ENCODE data around the gene HYAL3. TPM values are rescaled to one million over a fixed set of nuclear protein-coding genes. Genes with fewer than 3 reads are reported as not detected.

The HYAL3 gene
- total and polyA plus RNA-seq, 10 of the 15 experiments (the other 5 are each of a cell fraction or from before 2014, with no cell fraction given), result 0.37 to 4.2 (median 2.8) TPM

DNA sequence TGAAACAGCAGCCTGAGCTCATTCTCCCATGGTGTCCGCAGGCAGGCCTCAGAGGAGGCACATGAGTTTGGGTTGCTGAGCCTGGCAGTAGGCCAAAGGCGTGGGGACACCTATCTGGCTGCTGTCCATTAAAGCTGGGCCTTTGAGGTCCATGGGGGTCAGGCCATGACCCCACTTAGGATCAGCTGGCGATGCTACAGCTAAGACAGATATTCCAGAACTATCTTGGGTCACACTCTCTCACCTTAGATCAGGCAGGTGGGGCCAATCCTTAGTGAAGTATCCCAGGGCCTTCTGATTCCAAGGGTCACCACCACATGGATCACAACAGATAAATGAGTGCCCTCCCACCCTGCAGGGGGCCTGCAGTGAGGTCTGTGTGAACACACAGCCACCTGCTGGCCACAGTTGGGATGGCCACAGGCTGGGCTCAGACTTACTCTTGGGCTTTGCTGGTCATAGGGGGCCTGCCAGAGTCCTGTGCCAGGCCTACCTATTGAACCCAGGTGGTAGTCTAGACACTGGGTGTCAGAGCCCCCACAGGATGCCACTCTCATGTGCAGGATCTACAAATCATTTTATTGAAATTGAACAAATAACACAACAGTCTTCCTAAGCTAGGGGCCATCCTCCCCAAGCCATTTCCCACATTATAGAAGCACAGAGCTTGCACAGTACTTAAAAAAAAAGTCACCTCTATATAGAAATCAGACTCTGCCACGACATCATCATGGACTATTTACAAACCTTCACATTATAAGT is 25.3 kb upstream of the HYAL3 start (continued):
- TF ChIP-seq, protein P1, sequence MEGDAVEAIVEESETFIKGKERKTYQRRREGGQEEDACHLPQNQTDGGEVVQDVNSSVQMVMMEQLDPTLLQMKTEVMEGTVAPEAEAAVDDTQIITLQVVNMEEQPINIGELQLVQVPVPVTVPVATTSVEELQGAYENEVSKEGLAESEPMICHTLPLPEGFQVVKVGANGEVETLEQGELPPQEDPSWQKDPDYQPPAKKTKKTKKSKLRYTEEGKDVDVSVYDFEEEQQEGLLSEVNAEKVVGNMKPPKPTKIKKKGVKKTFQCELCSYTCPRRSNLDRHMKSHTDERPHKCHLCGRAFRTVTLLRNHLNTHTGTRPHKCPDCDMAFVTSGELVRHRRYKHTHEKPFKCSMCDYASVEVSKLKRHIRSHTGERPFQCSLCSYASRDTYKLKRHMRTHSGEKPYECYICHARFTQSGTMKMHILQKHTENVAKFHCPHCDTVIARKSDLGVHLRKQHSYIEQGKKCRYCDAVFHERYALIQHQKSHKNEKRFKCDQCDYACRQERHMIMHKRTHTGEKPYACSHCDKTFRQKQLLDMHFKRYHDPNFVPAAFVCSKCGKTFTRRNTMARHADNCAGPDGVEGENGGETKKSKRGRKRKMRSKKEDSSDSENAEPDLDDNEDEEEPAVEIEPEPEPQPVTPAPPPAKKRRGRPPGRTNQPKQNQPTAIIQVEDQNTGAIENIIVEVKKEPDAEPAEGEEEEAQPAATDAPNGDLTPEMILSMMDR (IDR thresholded peaks at IDR 0.05 in 2 of 3, conservative IDR thresholded peaks at IDR 0.05 in 1 of 3; ENCODE audit: control insufficient read depth in 2 of 3, extremely low read depth in 1 of 3, insufficient read depth in 1 of 3, low read depth in 3 of 3, low read length in 3 of 3), result peak; percentile 77 to 83 (median 80)
- TF ChIP-seq IKZF1 (conservative IDR thresholded peaks at IDR 0.05), result 0 out of 2 replicates have a peak, but pooled peaks have one; percentile 21

DNA sequence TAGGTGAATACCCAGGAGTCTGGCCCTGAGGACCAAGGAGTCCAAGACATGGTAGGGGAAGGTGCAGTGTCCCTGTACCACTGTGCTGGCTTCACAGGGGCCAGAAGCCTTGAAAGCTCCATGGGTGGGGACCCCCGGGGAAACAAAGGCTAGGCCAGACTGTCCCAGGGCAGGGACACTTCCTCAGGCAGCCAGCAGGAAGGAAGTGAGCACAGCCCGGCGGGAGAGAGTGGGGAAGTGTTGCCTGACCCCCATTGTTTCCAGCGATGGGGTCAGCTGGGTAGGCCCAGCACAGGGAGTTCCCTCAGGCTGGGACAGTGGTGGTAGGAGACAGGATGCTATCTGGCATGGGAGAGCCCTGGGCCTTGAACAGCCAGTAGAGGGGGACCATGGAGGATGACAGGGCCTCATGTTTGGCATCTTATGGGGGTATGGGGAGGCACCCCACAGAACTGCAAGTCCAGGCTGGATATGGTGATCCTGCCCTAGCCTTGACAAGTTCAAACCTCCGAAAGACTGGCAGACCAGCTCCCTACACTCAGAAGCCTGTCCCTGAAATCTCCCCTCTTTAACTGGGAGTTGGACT is 24.5 kb upstream of the HYAL3 start:
- no peak for TF ChIP-seq NKRF (conservative IDR thresholded peaks at IDR 0.05)
- TF ChIP-seq PML (IDR thresholded peaks at IDR 0.05; ENCODE audit: low read length), result no peak
- TF ChIP-seq FOXK2 (IDR thresholded peaks at IDR 0.05), result no peak
- no peak for TF ChIP-seq NFYB (IDR thresholded peaks at IDR 0.05; ENCODE audit: insufficient read depth, low read depth, low read length)
- no peak for TF ChIP-seq NFXL1 (IDR thresholded peaks at IDR 0.05; ENCODE audit: borderline replicate concordance)
- TF ChIP-seq BACH1 (IDR thresholded peaks at IDR 0.05; ENCODE audit: borderline replicate concordance), result no peak
- TF ChIP-seq EGR1 (IDR thresholded peaks at IDR 0.05; ENCODE audit: borderline replicate concordance in 1 of 2, low read depth in 2 of 2, low read length in 2 of 2), result no peak
- no peak for TF ChIP-seq RELA (IDR thresholded peaks at IDR 0.05; ENCODE audit: borderline replicate concordance, partially characterized antibody)
- no peak for TF ChIP-seq WRNIP1 (IDR thresholded peaks at IDR 0.05; ENCODE audit: borderline replicate concordance, low read depth, low read length)
- TF ChIP-seq PRDM15 (CRISPR knock-in tag; IDR thresholded peaks at IDR 0.05), result no peak
- DNase-seq (ENCODE audit: low read depth, low spot score) (no peak), ATAC-seq (no peak), FAIRE-seq (no peak)
- H4K20me1 ChIP-seq (ENCODE audit: control insufficient read depth, insufficient read depth), result no peaks in the 10 kb centered on the region
- peaks cover 0 to 4% of the 10 kb centered on the region in 2 experiments; a peak in 1 of 4 replicates for H3K36me3 ChIP-seq (ENCODE audit: control insufficient read depth in 2 of 2, insufficient read depth in 2 of 2, low read length in 1 of 2)
- no TSS peak for BruUV-seq (replicated peaks)
- ChIA-PET RAD21 (ENCODE audit: unreplicated experiment) (interaction anchor here (0.7 to 2.3 kb wide), 4 partner anchors 14 to 45 kb away, joined by 3 to 6 read pairs (median 4); partner anchors contain the start of genes IFRD2 and LSMEM2), SMC1A (ENCODE audit: uncharacterized antibody, unreplicated experiment) (interaction anchor here (1.0 kb wide), 1 partner anchor 24 kb away, joined by 3 read pairs; the partner anchor contains the start of genes HYAL3 and NAA80), POLR2A (no interaction called here), CTCF (interaction anchor here (0.8 to 5.1 kb wide), 14 partner anchors 9 to 129 kb away, joined by 3 to 72 read pairs (median 6); partner anchors contain the start of genes HYAL1, HYAL3, IFRD2 and LSMEM2)
- 31% methylated on average over 5 of the region's 5 CpGs for WGBS (ENCODE audit: insufficient coverage, insufficient replicate concordance, low lambda C conversion rate, missing lambda C conversion rate)
- H3K9ac ChIP-seq (ENCODE audit: control insufficient read depth, insufficient read depth, low read length), result no peak overlapping the region
- H3K79me2 ChIP-seq (ENCODE audit: control insufficient read depth, insufficient read depth, low read length), result peaks cover 19% of the 10 kb centered on the region
- H2AFZ ChIP-seq (ENCODE audit: control insufficient read depth, low read depth, low read length), result no peak overlapping the region
- no peaks in the 10 kb centered on the region for H3K9me3 ChIP-seq (replicated peaks; ENCODE audit: control insufficient read depth, insufficient read depth, low read length)
- no peak overlapping the region for H3K27ac ChIP-seq (ENCODE audit: control insufficient read depth, insufficient read depth)
- in situ Hi-C loops (cut with MboI) (no loop called here), intact Hi-C loops (cut with micrococcal nuclease; ENCODE audit: unreplicated experiment) (loop anchor here (1.0 kb wide), 2 partner anchors 49 to 96 kb away; no protein-coding TSS in a partner anchor)
- no peaks in the 10 kb centered on the region for H3K27me3 ChIP-seq (replicated peaks in 1 of 2; ENCODE audit: control insufficient read depth in 2 of 2, insufficient read depth in 2 of 2, low read length in 1 of 2)
- peaks cover 17% of the 10 kb centered on the region for H3K4me1 ChIP-seq (ENCODE audit: control insufficient read depth, insufficient read depth, low read length)
- no peak overlapping the region for H3K4me3 ChIP-seq
- H3K4me2 ChIP-seq (ENCODE audit: control insufficient read depth, insufficient read depth), result no peak overlapping the region

Measured in GM12878 (cell line).